GM18519 (cell line): Measurements from ENCODE around the gene ZNF536.
"Not testable (repeated sequence)": the region's sequence is repeated elsewhere in the genome, so short reads cannot be mapped to it uniquely, and the experiment has no call there.

Experiments used
- ATAC-seq: cut with Tn5 transposase; IDR thresholded peaks from one replicate; pipeline ENCODE4 v1.9.1; 2021; ENCODE audit warnings: mild to moderate bottlenecking, moderate library complexity; ENCODE audit not compliant: unreplicated experiment, low FRiP score

Gene ZNF536

GRCh38 chr19:30471441-30471840, 99.3 kb downstream of the ZNF536 start:
- no peak for ATAC-seq

- no peak for ATAC-seq
Measured at GRCh38 chr19:30473334-30473867, 101.2 kb downstream of the ZNF536 start.

GRCh38 chr19:30476997-30477396, 104.8 kb downstream of the ZNF536 start:
- ATAC-seq = no peak

- no peak for ATAC-seq
Measured at GRCh38 chr19:30479231-30479630, 107.0 kb downstream of the ZNF536 start.

GRCh38 chr19:30480097-30480496, 107.9 kb downstream of the ZNF536 start:
- ATAC-seq = no peak

- no peak for ATAC-seq
Measured at GRCh38 chr19:30481063-30481462, 108.9 kb downstream of the ZNF536 start.

- no peak for ATAC-seq
Measured at GRCh38 chr19:30481823-30482222, 109.6 kb downstream of the ZNF536 start.

GRCh38 chr19:30482956-30483355, 110.8 kb downstream of the ZNF536 start:
- ATAC-seq = no peak

GRCh38 chr19:30486250-30486649, 114.1 kb downstream of the ZNF536 start:
- ATAC-seq = not testable (repeated sequence)

- ATAC-seq = no peak
Measured at GRCh38 chr19:30487178-30487577, 115.0 kb downstream of the ZNF536 start.

- ATAC-seq = no peak
Measured at GRCh38 chr19:30488191-30488590, 116.0 kb downstream of the ZNF536 start.

GRCh38 chr19:30490760-30491159, 118.6 kb downstream of the ZNF536 start:
- no peak for ATAC-seq

- no peak for ATAC-seq
Measured at GRCh38 chr19:30492586-30493270, 120.5 kb downstream of the ZNF536 start.

- no peak for ATAC-seq
Measured at GRCh38 chr19:30497034-30497433, 124.8 kb downstream of the ZNF536 start.

- ATAC-seq = not testable (repeated sequence)
Measured at GRCh38 chr19:30498085-30498484, 125.9 kb downstream of the ZNF536 start.

- ATAC-seq = no peak
Measured at GRCh38 chr19:30498707-30499106, 126.5 kb downstream of the ZNF536 start.

- ATAC-seq = no peak
Measured at GRCh38 chr19:30504272-30504671, 132.1 kb downstream of the ZNF536 start.

GRCh38 chr19:30512176-30513081, 140.2 kb downstream of the ZNF536 start:
- ATAC-seq = no peak

GRCh38 chr19:30513082-30513411, 140.9 kb downstream of the ZNF536 start:
- ATAC-seq = no peak

- ATAC-seq = no peak
Measured at GRCh38 chr19:30516111-30516510, 143.9 kb downstream of the ZNF536 start.

- no peak for ATAC-seq
Measured at GRCh38 chr19:30516531-30516930, 144.3 kb downstream of the ZNF536 start.
